HG02623 (cell line): ENCODE measurements around the gene KIF26B.

Experiments used
- ATAC-seq: cut with Tn5 transposase; IDR thresholded peaks from one replicate; pipeline ENCODE4 v1.9.1; 2021; ENCODE audit warnings: moderate library complexity; ENCODE audit not compliant: unreplicated experiment

The KIF26B gene

DNA sequence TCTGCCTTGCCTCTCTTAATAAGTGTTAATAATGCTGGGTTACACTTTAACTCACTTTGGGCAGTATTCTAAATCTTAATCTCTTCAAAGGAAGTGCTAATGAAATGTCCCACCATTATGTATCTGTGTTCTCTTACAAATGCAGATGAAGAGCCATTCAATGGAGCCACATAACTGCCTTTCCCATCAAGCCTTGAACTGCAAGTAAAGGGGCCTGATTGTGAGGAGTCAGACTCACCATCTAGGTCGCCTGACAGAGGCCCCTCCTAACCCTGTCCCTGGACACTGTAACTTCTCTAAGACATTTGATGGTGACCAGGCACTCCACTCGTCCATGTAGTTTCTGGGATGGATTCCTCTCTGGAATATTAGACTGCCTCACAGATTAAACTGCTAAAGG, 329.4 kb downstream of the KIF26B start:
- no peak for ATAC-seq

DNA sequence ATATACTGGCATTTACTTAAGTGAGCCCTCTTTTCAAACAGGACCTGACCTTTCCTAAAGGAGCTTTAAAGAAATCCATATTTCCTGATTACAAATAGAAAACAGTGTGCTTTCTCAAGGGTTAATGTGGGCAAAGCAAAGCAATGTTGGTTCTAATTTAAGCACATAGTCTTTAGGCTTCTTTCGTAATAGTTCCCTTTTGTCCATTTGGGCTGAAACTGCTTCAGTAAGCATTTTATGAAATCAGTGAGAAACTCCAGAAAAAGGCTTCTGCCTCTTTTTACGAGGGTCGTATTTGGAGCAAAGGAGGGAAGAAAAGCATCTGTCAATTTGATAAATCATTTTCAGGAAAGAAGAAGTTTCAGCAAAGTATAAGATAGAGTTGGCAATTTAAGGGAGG, 331.2 kb downstream of the KIF26B start:
- no peak for ATAC-seq

DNA sequence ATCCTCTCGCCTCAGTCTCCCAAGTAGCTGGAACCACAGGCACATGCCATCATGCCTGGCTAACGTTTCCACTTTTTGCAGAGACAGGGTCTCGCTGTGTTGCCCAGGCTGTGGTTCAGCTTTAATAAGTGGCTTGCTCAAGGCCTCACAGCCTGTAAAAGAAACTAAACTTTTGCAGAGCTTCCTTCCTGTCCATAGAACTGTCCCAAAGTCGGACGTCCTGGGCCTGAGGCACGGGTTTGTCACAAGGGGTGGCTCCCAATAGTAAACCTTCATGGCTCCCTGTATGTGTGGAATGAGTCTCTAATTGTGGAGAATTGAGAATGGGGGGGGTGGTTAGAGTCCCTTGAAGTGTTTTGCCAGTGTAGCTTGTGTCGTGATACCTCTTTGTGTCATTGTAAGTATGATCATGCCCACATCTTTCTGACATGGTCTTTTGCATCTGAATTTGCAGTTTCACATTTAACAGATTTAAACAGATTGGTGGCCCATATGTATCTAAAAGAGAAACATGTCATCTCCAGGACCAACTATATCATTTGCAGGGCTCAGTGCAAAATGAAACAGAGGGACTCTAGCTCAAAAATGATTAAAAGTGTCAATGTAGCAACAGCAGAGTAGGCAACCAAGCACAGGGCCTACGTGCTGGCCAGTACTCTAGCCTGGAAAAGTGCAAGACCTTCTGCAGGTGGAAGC, 332.1 kb downstream of the KIF26B start:
- ATAC-seq, result no peak

DNA sequence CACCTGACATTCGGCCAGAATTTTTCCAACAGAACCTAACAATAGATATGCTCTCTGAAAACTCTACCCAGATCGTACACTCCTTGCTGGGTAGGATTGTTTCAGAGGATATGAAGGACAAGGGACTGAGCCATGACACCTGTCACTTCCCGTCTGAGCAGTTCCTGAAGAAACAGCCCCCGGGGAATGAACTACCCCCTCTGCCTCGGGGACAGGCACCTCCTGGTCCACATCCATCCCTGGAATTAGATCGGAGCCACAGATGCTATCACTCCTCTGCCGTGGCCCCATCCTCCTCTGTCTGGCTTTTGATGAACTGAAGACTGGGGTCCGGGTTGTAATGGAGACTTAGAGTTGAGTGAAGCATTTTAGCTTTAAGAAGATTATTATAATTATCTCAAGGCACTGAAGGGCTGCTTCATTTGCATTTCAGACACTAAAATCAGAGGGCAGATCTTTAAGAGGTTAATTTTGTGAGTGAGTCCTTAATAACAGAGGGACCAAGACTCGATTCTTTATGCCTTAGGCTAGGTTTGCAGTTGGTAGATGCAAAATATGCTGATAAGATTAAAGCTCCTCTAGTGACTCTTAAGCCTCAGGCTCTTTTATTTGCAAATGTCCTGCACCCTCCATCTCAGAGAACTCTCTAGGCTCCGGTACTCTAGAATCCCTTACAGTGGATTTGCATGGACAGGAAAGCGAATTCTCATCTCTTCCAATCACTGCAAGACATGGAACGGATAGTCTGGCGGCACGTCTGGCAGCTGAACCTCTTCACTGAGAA, 333.8 kb downstream of the KIF26B start:
- no peak for ATAC-seq

DNA sequence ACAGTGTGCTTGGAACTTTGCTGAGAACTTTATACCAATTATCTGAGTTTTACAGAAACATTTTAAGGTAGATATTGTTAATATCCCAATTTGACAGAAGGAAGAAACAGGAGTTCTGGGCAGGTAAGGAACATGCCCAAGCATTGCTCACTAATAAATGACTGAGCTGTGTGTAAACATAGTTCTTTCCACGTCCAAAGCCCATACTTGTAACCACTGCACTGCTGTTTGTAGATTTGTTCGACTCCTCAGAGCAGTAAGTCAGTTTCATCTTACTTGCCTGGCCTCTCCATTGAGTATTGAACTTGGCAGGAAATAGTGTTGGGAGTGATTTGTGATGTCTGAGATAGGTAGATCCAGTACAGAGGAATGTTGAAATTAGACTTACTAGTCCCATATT, 335.1 kb downstream of the KIF26B start:
- no peak for ATAC-seq

DNA sequence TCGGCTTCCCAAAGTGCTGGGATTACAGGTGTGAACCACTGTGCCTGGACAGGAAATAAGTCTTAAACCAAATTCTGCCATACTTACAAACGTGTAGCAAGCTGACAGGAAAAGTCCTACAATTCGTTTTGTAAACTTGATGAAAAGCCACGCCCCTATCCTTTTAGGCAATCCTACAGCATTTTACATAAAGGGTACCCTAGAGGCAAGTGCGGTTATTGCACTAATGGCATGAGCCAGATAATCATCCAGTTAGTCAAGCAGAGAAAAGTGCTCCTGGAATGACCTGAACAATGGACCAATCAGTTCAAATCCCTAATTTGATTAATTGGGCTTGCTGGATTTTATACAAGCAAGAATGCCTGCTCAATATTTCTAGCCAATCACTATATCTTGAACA, 338.2 kb downstream of the KIF26B start:
- no peak for ATAC-seq

GRCh38 chr1:245495681-245496080, 340.9 kb downstream of the KIF26B start:
- ATAC-seq, result no peak

DNA sequence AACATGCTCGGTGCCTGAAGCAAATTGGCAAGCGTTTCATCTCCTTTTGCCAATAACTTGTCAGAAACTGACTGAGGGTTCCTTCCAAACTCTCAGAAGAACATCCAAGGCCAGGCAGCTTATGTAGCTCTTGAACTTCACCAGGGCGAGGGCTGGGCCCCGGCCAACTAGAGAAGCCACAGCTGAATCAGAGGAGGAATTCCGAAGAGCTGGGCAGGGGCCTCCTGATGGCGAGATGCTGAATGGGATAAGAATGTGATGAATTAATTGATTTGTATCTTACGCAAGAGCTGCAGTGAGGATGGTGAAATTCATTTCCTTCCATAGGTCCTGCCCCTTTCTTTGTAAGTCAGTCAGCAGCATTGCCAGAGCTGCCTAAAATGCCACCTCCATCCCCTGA, 345.8 kb downstream of the KIF26B start:
- ATAC-seq, result no peak

- no peak for ATAC-seq
Measured at GRCh38 chr1:245501633-245502032, 346.8 kb downstream of the KIF26B start.

DNA sequence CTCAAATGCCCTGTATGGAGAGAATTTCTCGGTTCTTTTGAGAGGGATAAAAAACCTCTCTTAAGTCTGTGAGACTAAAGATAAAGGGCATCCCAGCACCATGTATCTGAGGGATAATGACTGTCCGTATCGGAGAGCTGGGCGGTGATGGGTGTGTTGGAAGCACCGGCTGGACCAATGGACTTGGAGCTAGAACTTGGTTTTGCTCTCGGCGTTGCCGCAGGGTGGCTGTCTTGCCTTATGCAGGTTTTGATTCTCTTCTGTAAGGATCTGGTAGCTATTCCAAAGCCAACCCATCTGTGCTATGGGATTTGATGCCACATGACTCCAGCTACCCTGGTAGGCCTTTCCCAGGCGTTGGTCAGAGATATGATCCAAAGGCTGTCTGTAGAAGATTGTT, 348.8 kb downstream of the KIF26B start:
- no peak for ATAC-seq

GRCh38 chr1:245510144-245510543, 355.4 kb downstream of the KIF26B start:
- no peak for ATAC-seq

- ATAC-seq, result no peak
Measured at GRCh38 chr1:245512181-245512888, 357.6 kb downstream of the KIF26B start.

DNA sequence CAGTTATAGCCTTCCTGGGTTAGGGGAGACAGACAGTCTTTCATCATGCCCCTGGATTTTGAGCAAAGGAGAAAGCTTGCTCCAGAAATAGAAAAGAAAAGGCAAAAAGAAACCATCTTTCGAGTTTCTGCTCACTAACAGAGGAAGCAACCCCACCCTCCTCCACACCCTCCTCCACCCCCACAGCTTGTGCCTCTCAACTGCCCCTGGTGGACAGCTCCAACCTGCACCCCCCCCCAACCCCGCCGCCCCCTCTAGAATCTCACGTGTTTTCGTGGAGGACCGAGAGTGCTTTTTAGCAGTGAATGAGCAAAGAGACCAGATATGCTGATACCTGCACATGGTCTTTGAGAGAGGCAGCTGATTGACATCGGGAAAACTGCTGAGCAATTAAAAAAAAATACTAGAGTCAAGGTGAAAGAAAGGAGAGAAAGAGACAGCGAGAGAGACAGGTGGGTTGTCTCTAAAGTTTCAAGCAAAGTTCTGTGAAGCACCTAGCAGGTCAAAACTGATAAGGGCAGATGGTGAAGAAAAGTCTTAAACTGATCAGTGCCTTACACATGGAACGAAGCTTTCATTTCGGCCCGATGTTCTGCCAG, 358.3 kb downstream of the KIF26B start:
- no peak for ATAC-seq

GRCh38 chr1:245516284-245516759, 361.5 kb downstream of the KIF26B start:
- no peak for ATAC-seq

DNA sequence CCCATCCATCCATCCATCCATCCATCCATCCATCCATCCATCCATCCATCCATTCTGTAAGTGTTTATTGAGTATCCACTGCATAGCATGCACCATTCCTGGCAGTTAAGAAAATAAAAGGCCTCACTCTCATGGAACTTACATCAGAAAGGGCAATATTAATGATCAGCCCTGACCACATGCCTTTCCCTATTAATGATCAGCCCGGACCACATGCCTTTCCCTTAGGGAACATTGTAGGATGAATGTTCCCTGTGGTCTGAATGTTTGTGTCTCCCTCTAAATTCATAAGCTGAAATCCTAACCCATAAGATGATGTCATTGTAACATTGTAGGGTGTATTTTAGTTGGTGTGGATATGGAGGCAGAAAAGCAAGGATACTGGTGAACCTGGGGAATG, 365.8 kb downstream of the KIF26B start:
- ATAC-seq, result no peak

GRCh38 chr1:245526141-245526540, 371.4 kb downstream of the KIF26B start:
- no peak for ATAC-seq

- ATAC-seq, result no peak
Measured at GRCh38 chr1:245528258-245528635, 373.5 kb downstream of the KIF26B start.

DNA sequence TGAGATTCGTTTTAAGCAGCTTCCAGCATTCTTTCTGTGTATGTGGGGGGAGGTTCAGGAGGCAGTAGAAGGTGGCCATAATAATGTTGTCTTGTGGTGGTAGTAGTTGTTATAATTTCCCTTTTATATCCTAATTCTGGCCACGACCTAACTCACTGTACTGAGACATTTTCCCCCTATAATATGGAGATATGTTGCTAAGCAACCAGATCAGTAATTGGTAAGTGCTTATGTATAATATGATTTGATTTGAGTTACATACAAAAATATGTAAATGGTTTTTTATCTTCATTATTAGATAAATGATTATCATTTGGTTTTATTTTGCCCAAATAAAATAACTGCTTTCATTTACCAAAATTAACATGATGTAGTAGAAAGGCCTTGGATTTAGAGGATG, 376.2 kb downstream of the KIF26B start:
- ATAC-seq, result no peak

DNA sequence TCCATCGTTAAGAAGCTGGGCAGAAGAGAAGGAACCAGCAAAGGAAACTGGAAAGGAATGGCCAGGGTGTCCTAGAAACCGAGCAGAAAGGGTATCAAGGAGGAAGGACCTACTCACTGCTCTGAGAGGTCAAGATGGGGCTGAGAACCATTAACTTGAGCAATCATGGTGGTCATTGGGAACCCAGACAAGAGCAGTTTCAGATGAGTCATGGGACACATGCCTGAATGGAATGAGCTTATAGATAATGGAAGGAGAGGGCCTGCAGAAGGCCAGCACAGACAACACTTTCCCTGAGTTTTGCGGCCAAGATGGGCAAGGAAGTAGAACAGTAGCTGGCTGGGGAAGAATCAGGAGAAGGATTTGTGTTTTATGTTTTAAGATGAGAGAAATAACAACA, 383.2 kb downstream of the KIF26B start:
- no peak for ATAC-seq

DNA sequence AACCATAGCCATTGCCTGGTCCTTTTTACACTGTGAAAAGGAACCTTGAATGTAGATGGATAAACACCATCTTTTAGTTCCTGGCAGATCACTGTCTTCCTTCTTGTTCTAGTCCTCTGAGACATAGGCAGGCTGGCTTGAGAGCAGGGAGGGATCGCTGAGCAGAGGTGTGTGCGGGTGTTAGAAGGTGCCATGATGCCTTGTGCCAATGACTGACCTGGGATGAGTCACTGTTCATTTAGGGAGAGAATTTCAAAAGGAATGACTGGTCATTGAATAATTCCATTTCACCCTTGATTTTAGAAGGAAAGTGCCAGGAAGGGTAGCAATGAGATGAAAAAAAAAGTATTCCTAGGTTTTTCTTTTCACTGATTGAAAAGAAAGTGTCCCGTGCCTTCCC, 383.9 kb downstream of the KIF26B start:
- no peak for ATAC-seq

DNA sequence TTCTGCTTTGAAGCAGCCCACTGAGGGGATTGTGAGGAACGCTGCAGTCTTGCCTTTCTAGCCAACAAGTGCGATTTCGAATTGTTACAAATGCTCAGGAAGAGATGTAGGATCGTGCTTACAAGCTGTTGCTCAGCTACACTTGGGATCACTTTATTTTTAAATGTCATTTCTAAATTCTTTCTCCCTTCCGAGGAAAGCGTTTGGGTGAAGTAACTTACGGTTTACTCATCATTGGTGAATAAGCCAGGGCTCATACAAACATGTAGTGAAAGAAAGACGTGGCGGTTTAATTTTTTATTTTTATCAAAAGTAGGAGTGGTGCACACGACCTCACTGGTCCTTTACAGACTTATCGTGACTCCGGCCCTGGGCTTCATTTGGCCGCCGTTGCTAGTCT, 386.6 kb downstream of the KIF26B start:
- ATAC-seq, result no peak
